HG02678 (cell line): ENCODE data around the gene CPNE8.
A peak's percentile ranks its signal among the peaks of the same experiment; 100 is the strongest.

Source experiments
- ATAC-seq: cut with Tn5 transposase; IDR thresholded peaks from one replicate; pipeline ENCODE4 v1.9.1; 2021; ENCODE audit warnings: mild to moderate bottlenecking, moderate library complexity; ENCODE audit not compliant: unreplicated experiment

CPNE8 gene

GRCh38 chr12:38898001-38898684 lies 7.2 kb downstream of the CPNE8 start:
- ATAC-seq = no peak

GRCh38 chr12:38895446-38895845 lies 9.9 kb downstream of the CPNE8 start:
- ATAC-seq = no peak

- no peak for ATAC-seq
These were observed 12.4 kb downstream of the CPNE8 start for GRCh38 chr12:38892976-38893375.

GRCh38 chr12:38892087-38892786 lies 13.2 kb downstream of the CPNE8 start:
- peak; percentile 51 for ATAC-seq

- ATAC-seq = no peak
These were observed 15.1 kb downstream of the CPNE8 start for GRCh38 chr12:38890102-38890855.

GRCh38 chr12:38889297-38889815 lies 16.0 kb downstream of the CPNE8 start:
- ATAC-seq = no peak

- ATAC-seq = no peak
These were observed 17.6 kb downstream of the CPNE8 start for GRCh38 chr12:38887770-38888169.

GRCh38 chr12:38886931-38887330 lies 18.5 kb downstream of the CPNE8 start:
- ATAC-seq = no peak

GRCh38 chr12:38886064-38886463 lies 19.3 kb downstream of the CPNE8 start:
- no peak for ATAC-seq

- no peak for ATAC-seq
These were observed 20.7 kb downstream of the CPNE8 start for GRCh38 chr12:38884666-38885065.

GRCh38 chr12:38883629-38884134 lies 21.7 kb downstream of the CPNE8 start:
- no peak for ATAC-seq

GRCh38 chr12:38880288-38880687 lies 25.1 kb downstream of the CPNE8 start:
- ATAC-seq = peak; percentile 77

- no peak for ATAC-seq
These were observed 26.4 kb downstream of the CPNE8 start for GRCh38 chr12:38878986-38879385.

GRCh38 chr12:38878333-38878705 lies 27.1 kb downstream of the CPNE8 start:
- ATAC-seq = no peak

- ATAC-seq = no peak
These were observed 29.7 kb downstream of the CPNE8 start for GRCh38 chr12:38875586-38876228.

- no peak for ATAC-seq
These were observed 32.8 kb downstream of the CPNE8 start for GRCh38 chr12:38872561-38872960.

- no peak for ATAC-seq
These were observed 33.2 kb downstream of the CPNE8 start for GRCh38 chr12:38872156-38872555.

GRCh38 chr12:38869036-38869435 lies 36.4 kb downstream of the CPNE8 start:
- no peak for ATAC-seq

GRCh38 chr12:38850461-38850860 lies 54.9 kb downstream of the CPNE8 start:
- ATAC-seq = no peak

- ATAC-seq = no peak
These were observed 58.1 kb downstream of the CPNE8 start for GRCh38 chr12:38847247-38847646.

GRCh38 chr12:38844267-38844666 lies 61.1 kb downstream of the CPNE8 start:
- no peak for ATAC-seq
